GM21723 (cell line): Measurements from ENCODE around the gene DVL3.
"Not testable (repeated sequence)": the region's sequence is repeated elsewhere in the genome, so short reads cannot be mapped to it uniquely, and the experiment has no call there.

Experiments
- ATAC-seq: cut with Tn5 transposase; IDR thresholded peaks from one replicate; pipeline ENCODE4 v1.9.1; 2021; ENCODE audit warnings: mild to moderate bottlenecking, moderate library complexity; ENCODE audit not compliant: unreplicated experiment

DVL3 gene

DNA sequence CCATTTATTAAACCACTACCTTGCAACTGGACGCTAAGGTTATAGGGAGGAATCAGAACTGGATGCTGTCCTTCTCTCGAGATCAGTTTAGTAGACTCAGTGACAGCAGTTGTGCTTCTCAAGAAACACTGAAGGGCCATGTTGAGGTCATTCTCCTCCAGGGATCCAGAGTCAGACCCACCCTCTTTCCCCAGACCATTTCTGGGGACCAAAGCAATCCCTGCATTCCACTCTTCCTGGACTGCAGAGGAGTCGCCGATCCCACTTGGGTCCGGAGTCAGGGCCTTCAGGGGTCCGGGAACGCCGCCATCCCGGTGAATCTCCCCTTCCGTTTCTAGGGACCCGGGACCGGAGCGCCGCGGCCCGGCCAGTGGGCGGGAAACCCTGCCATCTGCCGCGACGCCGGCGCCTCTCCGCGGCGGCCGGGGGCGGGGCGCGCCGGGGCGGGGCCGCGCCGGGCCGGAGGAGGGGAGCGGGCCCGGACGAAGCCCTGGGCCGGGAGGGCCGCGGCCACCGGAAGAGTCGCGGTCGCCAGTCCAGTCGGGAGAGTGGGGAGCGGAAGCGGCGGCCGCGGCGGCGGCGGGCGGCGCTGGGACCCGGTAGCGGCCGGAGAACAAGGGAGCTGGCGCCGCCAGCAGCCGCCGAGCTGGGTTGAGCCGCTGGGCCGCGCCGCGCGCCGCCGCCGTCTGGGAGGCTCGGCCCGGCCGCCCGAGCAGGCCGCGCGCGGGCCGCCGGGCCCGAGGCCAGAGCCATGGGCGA lies at the start of gene DVL3:
TSS of gene DVL3 (plus strand) at position 493 of the 759 bp plus-strand sequence. CDS start at position 752, 259 bp downstream.
- peak; percentile 71 for ATAC-seq

DNA sequence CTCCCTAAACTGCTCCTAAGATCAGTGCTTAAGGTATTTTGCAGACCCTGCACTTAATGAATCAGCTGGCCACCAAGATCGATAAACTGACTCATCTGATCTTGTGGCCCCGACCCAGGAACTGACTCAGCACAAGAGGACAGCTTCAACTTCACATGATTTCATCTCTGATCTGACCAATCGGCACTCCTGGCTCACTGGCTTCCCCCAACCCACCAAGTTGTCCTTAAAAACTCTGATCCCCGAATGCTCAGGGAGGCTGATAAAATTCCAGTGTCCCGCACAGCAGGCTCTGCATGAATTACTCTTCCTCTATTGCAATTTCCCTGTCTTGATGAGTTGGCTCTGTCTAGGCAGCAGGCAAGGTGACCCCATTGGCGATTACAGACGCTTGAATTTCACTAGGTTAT lies 44.9 kb upstream of the DVL3 start:
- no peak for ATAC-seq

DNA sequence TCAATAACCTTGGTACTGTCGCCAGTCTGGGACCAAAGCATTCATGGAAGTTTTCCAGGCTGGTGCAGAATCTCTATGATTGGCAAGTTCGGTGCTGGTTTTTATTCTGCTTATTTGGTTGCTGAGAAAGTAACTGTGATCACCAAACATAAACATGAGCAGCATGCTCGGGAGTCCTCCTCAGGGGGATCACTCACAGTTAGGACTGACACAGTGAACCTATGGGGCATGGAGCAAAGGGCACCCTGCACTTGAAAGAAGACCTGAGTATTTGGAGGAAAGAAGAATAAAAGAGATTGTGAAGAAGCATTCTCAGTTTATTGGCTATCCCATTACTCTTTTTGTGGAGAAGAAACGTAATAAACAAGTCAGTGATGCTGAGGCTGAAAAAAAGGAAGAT lies 39.2 kb upstream of the DVL3 start:
- ATAC-seq = no peak

DNA sequence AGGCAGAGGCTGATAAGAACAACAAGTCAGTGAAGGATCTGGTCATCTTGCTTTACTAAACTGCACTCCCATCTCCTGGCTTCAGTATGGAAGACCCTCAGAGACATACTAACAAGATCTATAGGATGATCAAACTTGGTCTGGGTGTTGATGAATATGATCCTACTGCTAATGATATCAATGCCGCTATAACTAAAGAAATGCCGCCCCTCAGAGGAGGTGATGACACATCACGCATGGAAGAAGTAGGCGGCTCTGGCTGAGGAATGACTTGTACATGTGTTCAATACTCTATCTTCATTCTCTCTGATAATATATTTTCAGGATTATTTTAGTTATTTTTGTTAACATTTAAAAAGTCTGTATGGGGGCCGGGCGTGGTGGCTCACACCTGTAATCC lies 37.5 kb upstream of the DVL3 start:
- no peak for ATAC-seq

DNA sequence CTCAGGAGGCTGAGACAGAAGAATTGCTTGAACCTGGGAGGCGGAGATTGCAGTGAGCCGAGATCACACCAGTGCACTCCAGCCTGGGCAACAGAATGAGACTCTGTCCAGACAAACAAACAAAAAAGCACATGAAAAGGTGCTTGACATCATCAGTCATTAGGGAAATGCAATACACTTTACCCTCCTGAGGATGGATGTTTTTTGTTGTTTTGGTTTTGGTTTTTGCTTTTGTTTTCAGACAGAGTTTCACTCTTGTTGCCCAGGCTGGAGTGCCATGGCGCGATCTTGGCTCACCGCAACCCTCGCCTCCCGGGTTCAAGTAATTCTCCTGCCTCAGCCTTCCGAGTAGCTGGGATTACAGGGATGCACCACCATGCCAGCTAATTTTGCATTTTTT lies 34.1 kb upstream of the DVL3 start:
- ATAC-seq = not testable (repeated sequence)

GRCh38 chr3:184126006-184126405 lies 29.2 kb upstream of the DVL3 start:
- ATAC-seq = no peak

DNA sequence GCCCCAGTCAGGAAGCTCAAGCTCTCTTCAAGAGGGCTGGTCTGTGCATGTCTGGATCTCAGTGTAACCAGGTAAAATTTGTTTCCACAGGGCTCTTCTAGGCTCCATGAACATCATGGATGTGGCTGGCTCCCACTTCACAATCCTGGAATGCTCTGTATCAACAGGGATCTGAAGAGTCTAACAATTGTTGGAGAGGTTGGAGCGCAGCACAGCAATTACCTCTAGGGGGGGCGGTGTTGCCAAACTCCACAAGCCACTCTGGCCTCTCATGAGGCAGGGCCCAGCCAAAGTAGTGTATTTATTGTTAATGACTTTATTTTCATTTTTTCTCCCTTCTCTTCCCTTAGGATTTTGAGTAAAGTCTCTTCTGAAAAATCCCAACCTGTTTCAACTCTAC lies 26.2 kb upstream of the DVL3 start:
- ATAC-seq = no peak

DNA sequence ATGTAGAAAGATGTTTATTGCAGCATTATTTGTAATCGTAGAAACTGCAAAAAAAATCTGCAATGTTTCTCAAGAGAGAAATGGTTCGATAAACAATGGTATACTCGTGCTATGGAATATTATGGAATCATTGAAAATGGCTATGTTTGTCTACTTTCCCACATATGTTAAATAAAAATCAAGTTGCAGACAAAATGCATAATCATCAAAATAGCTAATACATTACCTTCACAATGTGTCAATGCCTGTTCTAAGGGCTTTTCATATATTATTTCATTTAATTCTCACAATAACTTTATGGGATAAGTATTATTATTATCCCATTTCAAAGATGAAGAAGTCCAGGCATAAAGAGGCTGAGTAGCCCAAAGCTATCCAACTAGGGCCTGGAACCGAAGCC lies 22.2 kb upstream of the DVL3 start:
- ATAC-seq = no peak

DNA sequence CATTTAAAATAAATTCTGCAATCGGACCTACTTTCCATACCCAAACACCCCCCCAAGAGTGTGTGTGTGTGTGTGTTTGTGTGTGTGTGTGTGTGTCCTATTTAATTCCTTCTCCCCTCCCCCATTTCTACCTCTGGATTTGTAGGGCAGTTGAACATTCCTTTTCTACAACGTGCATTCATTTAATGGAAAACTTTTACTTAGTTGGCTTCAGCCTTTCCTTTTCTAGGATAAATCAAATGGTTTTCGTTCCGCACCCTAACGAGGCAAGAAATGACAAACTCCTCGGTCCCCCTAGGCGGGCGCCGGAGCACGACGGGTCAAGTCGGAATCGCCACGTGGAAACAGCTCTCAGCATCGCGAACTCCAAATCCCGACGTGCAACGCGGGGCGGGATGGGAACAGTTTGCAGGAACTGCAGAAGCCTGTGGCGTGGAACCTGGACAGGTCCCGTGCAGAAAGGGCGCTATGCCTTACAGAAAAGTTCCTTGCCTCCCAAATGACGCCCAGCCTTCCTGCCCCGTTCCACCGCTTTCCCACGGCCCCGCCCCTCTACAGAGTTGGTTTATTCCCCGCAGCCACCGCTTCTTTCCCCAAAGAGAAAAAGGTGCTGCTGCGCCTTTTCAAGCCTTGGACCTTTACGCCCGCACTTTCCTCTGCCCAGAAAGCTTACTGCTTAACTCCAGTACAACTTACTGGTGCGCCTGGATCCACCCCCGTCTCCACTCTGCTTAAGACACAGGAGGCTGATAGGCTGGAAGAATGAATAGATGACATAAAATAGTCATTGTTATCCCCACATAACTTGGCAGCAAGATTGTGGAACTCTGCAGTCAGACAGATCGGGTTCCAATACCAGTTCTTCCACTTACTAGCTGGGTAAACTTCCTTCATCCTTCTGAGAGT lies 21.1 kb upstream of the DVL3 start:
- no peak for ATAC-seq

DNA sequence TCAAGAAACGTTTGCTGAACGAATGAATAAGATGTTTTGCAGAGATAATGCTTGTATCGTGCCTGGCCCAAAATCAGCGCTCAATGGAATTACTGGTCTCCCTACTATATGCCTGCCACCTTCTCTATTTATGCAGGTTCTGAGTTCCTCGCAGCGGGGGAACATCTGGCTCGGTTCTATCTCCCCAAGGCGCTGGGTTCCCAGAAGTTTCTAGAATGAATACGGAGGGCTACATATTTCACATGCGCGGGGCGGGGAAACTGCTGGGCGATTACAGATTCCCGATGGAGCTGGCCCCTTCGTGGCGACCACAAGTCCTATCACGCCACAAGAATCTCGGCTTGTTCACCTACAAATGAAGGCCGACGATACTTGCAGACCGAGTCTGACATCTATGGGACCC lies 20.4 kb upstream of the DVL3 start:
- peak; percentile 15 for ATAC-seq

DNA sequence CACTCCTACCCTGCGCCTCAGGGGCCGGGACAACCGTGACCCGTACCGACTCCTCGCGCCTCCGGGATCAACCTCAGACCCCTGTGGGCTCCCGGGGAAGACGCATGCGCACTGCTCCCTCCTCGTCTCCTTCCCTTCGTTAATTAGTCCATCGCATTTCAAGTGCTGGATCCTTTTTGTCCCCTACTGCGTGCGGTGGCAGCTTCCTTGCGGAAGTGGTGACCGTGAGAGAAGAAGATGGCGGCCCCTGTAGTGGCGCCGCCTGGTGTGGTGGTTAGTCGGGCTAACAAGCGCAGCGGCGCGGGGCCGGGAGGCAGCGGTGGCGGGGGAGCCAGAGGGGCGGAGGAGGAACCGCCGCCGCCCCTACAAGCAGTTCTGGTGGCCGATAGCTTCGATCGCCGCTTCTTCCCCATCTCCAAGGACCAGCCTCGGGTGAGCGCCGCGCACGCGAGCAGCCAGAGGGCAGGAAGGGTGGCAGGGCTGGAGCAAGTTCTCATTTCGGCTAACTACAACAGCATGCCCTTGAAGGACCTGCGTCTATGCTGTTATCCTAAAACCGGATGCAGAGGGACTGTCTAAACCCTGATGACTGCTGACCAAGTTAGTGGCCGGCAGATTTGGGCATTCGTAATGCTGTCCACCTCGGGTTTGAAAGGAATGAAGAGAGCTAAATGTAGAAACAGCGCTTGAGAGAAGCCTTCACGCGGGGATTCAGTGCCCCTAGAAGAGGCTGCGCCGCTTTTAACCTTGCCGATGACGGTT lies 19.8 kb upstream of the DVL3 start, which contains the start of gene EIF2B5:
TSS of gene EIF2B5 (plus strand) at position 210 of the 762 bp plus-strand sequence. CDS start at position 238, 28 bp downstream.
- ATAC-seq = peak; percentile 92

GRCh38 chr3:184135911-184136260 lies 19.3 kb upstream of the DVL3 start:
- peak; percentile 5 for ATAC-seq

DNA sequence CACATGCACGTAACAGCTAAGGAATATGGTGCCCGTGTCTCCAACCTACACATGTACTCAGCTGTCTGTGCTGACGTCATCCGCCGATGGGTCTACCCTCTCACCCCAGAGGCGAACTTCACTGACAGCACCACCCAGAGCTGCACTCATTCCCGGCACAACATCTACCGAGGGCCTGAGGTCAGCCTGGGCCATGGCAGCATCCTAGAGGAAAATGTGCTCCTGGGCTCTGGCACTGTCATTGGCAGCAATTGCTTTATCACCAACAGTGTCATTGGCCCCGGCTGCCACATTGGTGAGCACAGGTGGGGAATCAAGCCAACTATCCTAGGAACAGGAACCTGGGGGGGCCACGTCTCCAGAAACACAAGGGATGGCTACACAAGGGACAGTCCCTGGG lies 14.7 kb upstream of the DVL3 start:
- ATAC-seq = no peak

DNA sequence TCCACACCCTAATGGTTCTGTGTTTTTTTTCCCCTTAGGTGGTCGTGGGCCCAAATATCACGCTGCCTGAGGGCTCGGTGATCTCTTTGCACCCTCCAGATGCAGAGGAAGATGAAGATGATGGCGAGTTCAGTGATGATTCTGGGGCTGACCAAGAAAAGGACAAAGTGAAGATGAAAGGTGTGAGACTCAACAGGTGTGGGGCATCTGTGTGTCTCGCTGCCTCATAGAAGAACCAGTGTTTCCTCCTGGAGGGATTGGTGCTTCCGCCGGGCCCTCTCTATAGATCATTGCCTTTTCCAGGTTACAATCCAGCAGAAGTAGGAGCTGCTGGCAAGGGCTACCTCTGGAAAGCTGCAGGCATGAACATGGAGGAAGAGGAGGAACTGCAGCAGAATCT lies 13.0 kb upstream of the DVL3 start:
- ATAC-seq = no peak

GRCh38 chr3:184143327-184143726 lies 11.8 kb upstream of the DVL3 start:
- ATAC-seq = no peak

DNA sequence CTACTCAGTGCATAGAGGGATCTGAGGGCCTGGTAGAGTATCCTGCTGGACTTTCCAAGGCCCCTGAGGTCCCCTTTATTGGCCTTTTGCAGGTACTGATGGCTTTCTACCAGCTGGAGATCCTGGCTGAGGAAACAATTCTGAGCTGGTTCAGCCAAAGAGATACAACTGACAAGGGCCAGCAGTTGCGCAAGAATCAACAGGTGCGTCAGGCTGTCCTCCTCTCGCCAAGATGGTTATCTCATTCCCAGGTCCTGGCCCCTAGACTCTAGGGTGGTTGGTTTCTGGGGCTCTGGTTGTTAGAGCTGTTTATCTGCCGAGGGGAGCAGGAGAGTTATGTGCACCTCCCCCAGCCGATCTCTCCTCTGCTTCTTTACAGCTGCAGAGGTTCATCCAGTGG lies 10.7 kb upstream of the DVL3 start:
- ATAC-seq = no peak

- no peak for ATAC-seq
These were observed 10.1 kb upstream of the DVL3 start for GRCh38 chr3:184145111-184145524.

DNA sequence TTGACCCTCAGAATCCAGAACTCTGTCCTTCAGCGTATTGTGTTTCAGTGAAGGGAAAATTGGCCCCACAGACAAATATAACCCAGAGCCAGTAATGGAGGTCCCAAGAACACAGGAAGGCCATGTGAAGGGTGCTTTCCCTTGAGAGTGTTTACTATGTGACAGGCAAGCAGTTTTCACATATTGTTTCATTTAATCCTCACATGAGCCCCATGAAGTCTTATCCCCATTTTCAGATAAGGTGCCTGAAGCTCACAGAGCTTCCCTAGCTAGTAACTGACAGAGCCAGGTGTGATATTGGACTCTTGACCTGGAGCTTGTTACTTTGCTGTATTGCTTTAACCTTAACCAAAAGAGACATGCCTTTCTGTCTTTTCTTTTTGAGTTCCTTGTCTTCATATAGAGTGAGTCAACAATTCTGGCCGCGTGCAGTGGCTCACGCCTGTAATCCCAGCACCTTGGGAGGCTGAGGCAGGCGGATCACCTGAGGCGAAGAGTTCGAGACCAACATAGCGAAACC lies 9.4 kb upstream of the DVL3 start:
- ATAC-seq = no peak

DNA sequence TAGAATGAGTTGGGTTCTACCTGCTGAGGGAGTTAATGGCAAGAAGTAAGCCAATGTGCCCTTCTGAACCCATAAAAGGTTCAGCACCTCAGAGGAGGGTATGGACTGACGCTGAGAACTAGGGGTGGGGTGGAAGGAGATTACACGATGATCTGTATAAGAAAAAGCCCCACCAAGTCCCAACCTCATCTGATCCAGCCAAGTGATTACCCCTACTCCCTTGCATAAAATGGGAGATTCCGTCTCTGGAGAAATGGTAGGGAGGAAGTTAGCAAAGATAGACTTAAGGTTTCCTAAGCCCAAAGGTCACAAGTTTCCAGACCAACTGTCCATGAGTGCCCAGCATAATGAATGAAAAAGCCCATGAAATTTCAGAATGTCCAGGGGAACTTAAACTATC lies 7.1 kb upstream of the DVL3 start:
- ATAC-seq = no peak

GRCh38 chr3:184149123-184149522 lies 6.1 kb upstream of the DVL3 start:
- ATAC-seq = no peak

DNA sequence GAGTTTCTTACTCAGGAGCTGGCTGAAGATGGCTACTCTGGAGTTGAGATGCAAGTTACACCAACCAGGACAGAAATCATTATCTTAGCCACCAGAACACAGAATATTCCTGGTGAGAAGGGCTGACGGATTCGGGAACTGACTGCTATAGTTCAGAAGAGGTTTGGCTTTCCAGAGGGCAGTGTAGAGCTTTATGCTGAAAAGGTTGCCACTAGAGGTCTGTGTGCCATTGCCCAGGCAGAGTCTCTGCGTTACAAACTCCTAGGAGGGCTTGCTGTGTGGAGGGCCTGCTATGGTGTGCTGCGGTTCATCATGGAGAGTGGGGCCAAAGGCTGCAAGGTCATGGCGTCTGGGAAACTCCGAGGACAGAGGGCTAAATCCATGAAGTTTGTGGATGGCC lies 5.4 kb upstream of the DVL3 start:
- not testable (repeated sequence) for ATAC-seq
